Activated CD4-positive, alpha-beta T cell treated with anti-CD3 and anti-CD28 coated beads, Interleukin-2, Interleukin-4, amounts not matched to agents 100 ng/mL and 50 ng/mL, durations not matched to agents 16 hours and 8 hours (primary cell): ENCODE measurements around the gene PAXIP1.
A peak's percentile ranks its signal among the peaks of the same experiment; 100 is the strongest.
"Not testable (repeated sequence)": the region's sequence is repeated elsewhere in the genome, so short reads cannot be mapped to it uniquely, and the experiment has no call there.

Experiments
- DNase-seq: peaks from one replicate; pipeline ENCODE4 v3.0.0-alpha.2; 2020; ENCODE audit warnings: low spot score

PAXIP1 gene

DNA sequence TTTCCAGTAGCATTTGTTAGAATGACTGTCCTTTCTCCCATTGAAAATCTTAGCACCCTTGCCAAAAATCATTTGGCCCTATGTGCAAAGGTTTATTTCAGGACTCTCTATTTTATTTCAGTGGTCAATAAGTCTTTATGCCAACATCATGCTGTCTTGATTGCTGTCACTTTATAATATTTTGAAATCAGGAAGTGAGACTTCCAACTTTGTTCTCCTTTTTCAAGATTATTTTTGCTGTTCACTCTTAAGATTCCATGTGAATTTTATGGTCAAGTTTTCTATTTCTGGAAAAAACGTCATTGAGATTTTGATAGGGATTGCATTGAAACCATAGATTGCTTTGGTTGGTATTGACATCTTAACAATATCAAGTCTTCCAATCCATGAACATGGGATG, 65.1 kb downstream of the PAXIP1 start:
- no peak for DNase-seq

DNA sequence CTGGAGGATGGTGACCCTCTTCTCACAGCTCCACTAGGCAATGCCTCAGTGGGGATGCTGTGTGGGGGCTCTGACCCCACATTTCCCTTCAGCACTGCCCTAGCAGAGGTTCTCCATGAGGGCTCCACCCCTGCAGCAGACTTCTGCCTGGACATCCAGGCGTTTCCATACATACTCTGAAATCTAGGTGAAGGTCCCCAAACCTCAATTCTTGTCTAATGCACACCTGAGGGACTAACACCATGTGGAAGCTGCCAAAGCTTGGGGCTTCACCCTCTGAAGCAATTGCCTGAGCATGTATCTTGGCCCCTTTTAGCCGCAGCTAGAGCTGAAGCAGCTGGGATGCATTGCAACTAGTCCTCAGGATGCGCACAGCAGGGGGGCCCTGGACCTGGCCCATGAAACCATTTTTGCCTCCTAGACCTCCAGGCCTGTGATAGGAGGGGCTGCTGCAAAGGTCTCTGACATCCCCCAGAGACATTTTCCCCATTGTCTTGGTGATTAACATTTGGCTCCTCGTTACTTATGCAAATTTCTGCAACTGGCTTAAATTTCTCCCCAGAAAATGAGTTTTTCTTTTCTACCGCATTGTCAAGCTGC, 68.5 kb downstream of the PAXIP1 start:
- DNase-seq: not testable (repeated sequence)

DNA sequence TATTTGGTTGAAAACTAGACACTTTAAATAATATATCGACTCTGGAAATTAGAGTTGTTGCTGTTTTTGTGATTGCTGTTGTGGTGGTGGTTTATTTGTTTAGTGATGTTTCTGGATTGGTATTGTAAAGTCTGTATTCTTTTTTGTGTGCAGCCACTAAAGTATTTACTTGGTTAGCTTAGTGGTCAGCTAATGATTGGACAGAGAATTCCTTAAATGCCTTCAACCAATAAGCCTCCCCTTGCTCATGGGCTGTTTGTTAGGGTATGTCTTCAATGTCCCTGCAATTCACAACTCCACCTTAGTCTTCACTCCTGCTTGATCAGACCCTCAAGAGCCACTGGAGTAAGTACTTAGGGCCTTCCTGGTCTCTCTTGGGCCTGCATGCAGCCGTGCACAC, 71.0 kb downstream of the PAXIP1 start:
- DNase-seq: no peak

DNA sequence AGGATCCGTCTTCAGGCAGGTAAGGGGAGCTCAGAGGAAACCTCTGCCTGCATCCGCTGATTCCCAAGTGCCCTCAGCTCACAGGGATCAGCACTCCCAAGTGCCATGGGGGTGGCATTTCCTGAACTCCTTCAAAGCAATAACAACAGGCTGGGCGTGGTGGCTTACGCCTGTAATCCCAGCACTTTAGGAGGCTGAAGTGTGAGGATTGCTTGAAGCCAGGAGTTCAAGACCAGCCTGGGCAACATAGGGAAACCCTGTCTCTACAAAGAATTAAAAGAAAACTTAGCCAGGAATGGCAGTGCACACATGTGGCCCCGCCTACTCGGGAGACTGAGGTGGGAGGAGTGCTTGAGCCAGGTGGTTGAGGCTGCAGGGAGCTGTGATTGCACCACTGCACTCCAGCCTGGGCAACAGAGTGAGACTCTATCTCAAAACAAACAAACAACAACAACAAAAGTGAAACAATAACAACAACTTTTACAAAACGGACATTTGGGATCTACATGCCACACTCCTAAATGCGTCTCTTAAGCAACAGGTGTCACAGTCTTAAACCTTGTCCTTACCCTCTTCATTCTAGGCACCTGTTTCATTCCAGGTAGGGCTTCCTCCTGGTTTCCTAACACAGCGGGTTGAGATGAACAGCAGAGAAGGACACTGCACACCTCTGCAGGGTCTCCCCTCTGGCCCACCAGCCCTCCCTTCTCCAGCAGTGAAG, 73.8 kb downstream of the PAXIP1 start:
- no peak for DNase-seq

DNA sequence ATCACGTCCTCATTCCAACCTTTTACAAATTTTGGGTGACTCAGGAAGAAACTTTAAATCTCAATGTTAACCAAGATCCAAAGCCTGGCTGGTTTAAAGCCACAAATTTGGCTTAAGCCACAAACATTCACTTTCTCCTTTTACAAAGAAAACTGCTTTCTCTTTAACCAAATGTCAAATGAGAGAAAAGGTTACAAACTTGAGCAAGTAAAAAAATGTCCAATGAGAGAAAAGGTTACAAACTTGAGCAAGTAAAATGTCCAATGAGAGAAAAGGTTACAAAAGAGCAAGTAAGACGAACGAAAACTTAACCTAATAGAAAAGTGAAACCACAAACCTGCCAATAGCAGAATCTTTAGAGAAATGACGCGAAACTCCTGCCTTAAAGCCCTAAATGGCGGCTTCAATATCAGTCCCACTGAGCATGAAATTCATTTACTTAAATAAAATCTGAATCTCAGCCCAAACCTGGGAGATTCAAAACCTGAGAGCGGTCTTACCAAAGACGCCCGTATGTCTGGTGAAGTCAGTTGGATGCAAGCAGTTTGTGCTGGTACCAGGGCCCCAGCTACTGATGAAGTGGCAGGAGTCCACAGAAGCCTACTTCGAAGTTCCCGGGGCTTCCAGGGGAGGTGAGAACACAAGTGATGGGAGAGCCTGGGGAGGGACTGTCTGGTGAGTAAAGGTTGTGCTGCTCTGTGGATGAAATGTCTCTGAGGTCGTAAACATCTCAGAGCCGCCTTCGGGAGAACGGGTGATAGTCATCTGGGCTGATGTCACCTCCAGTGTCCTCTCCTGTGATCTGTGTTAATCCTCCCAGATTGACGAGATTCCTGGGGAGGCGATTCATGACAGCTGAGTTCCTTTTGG, 74.6 kb downstream of the PAXIP1 start:
- DNase-seq: peak; percentile 91

DNA sequence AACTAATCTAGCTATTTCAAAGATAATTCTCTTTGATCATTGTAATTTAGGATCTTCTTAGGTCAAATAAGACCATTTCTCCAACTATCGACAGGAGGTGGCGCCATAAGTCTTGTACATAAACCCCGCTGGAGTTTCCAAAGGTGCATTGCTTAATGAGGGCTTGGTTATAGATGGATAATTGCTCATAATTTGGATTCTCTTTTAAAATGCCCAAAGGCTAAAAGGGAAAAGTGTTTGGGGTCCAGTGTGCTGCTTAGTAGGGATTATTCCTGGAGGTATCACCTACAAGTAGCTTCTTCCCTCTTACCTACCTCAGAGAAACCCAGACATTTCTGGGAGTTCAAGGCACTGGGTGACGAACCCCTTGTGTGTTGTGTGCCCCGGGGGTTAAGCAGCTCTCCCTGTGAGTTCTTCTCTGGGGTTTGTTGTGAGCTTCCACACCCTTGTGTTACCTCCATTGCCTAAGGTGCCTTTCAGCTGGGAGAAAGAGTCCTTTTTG, 75.2 kb downstream of the PAXIP1 start:
- peak; percentile 78 for DNase-seq

DNA sequence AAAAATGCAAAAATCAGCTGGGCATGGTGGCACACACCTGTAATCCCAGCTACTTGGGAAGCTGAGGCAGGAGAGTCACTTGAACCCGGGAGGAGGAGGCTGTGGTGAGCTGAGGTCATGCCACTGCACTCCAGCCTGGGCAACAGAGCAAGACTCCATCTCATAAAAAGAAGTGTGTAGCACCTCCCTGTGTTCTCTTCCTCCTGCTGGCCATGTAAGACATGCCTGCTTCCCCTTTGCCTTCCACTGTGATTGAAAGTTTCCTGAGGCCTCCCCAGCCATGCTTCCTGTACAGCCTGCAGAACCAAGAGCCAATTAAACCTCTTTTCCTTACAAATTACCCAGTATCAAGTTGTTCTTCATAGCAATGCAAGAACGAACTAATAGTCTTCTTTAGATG, 80.5 kb downstream of the PAXIP1 start:
- not testable (repeated sequence) for DNase-seq

DNA sequence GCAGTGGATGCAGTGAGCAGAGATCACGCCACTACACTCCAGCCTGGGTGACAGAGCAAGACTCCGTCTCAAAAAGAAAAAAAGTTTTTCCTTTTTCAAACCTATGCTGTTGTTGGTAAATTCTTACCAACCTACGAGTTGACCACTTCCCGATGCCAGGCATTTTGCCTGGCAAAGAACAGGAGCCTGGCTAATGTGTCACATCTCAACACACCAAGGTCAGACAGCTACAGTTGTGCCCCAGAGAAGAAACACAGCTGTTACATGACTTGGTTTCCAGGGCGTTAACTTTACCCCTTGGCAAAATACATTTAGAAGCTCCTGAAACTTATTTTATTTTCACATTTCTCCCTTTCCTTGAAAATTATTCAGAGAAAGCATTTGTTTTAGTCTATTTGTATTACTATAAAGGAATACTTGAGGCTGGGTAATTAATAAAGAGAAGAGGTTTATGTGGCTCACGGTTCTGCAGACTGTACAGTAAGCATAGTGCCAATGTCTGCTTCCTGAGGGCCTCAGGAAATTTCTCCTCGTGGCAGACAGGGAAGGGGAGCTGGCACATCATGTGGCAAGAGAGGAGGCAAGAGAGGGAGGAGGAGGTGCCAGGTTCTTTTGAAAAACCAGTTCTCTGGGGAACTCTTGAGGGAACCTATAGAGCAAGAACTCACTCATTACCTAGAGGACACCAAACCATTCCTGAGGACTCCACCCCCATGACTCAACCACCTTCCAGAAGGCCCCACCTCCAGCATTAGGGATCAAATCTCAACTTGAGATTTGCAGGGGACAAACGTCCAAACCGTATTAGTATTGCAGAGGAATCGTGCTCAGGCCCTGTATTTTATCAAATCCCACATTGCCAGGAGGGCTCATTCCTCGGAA, 83.3 kb downstream of the PAXIP1 start:
- DNase-seq: no peak

DNA sequence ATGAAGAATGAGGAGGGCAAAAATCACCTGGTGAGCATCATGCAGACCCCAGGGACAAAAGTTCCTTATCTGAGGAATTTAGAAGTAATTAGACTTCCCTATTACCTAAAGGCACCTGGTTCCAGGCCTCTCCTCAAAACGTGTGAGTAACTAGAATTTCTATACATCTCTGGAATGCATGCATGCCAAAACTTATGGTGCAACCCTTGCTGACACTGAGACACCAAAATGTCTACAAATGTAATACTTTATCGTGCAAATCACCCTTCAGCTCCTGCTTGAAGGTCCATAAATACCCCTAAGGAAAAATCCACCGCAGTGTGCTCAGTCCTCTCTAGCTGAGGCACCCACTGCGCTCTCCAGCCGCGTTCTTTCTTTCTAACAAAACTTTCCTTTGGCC, 84.2 kb downstream of the PAXIP1 start:
- no peak for DNase-seq

DNA sequence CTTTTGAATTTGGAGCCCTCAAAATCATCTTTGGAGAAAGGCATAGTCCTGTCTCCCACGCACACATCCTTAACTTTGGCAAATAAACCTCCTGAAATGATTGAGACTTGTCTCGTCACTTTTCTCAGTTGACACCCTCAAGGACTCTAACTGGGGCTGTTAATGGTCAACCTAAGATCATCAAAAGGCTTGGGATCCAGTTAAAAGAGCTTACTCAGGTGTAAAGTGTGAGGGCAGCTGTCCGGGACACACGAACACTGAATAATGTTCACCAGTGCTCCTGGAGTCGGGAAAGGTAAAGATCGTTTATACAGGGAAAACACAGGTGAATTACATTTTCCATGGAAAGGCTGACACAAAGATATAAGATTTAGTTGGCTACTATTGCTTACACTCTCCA, 84.7 kb downstream of the PAXIP1 start:
- no peak for DNase-seq

DNA sequence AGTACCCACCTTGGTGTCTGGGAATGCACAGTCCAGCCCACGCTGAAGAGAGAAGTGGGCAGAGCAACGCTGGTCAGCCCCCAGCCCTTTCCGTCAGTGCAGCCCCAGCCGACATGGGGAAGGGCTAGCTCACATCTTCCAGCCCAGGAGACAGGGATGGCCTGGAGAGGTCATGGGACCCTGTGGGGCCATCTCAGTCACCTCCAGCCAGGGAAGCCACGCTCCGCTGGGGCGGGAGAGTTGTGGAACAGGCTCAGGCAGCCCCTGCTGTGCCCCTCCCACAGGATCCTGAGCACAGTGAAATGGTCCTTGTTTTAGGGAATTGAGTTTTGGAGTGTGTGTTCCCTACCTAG, 85.1 kb downstream of the PAXIP1 start:
- no peak for DNase-seq

DNA sequence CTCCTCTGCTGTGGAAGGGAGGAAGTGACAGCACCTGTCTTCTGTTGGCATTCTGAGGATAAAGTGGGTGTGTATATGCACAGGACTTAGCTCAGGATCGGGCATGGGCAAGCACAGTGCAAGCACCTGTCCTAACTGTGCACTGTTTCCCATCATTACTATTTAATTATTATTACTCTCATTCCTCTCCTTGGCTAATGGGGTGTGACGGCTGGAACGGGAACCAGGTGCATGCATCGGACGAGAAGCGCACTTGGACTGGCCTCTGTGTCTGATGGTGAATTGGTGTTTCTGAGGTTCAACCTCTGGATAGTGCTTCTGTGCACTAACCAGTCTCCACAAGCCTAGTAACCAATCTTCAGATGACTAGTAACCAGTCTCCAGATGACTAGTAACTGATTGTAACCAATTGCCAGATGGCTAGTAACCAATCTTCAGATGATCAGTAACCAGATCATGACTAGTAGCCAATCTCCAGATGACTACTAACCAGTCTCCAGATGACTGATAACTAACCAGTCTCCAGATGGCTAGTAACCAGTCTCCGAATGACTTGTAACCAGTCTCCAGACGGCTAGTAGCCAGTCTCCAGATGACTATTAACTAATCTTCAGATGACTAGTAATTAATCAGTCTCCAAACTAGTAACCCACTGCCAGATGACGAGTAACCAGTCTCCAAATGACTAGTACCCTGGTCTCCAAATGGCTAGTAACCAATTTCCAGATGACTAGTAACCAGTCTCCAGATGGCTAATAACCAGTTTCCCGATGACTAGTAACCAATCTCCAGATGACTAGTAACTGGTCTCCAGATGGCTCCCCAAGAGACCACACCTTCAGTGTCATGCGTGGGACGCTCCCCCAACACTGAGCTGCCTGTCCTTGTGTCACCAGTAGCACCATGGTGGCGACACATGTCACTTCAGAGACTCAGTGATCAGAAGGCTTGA, 85.8 kb downstream of the PAXIP1 start:
- DNase-seq: no peak

DNA sequence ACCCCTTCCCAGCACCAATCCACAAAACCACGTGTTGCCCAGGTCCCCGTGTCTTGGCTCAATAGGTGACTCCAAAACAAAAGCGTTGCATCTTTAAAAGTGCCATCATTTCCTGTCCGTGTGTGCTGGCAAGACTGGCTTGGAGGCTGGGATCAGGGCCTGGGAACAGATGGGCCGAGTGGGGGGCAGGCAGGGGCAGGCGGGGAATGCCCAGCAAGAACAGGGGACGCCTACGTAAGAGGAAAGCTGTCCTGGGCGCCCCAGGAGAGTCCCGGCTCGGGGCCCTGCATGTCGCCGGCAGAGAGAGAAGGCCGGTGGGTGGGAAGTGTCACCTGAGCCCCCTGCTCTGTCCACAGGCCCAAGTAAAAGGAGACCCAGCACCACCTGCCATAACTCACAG, 86.5 kb downstream of the PAXIP1 start:
- DNase-seq: no peak

DNA sequence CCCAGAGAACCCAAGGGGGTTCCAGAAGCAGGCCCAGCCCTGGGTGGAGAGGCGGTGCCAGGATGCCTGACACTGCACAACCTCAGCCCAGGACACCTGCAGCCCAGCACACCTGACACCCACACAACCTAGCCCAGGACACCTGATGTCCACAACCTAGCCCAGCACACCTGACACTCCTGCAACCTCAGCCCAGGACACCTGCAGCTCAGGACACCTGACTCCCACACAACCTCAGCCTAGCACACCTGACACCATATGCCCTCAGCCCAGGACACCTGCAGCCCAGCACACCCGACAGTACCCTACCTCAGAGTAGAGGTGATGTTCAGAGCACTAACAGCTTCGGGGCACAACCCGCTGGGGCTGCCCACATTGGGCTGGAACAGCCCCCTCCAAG, 87.3 kb downstream of the PAXIP1 start:
- no peak for DNase-seq

DNA sequence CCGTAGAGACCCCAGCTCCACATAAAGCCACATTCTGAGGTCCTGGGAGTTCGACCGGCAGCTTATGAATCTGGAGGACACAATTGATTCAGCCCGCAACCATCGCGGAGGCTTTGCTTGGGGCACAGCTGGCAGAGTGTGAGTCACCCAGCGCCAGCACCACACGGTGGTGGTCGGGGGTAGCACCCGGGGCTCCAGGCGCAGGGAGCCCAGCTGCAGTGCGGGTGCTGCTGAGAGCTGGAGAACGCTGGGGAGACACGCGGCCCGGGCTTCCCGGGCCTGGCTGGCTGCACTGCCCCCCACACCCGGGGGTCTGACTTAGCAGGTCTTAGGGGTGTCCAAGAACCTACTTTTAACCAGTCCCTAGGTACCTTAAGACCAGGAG, 87.9 kb downstream of the PAXIP1 start:
- DNase-seq: no peak

DNA sequence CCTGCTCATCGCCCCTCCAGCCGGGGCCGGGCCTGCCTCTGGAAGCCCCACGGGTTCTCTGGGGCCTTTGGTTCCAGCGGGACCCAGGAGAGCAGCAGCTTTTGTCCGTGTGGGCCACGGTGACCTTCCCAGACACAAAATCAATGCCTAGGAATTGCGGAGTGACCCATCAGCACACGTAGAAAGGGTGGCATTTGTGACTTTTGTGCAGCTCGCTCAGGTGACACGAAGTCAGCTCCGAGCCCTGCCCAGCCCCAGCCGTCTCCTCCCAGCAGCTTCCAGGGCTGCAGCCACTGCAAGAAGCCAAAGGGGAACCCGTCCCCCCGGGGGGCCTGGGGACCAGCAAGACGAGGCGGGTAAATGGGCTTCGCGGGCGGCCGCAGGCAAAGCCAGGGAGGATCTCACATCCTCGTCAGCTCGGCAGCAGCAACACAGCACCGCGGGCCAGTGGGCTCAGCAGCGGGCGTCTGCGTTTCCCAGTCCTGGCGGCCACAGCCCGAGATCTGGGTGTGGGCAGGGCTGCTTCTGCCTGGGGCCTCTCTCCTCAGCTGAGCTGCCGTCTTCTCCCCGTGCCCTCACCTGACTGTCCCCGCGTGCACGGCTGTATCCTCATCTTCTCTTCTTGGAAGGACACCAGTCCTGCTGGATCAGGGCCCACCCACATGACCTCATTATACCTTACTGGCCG, 88.5 kb downstream of the PAXIP1 start:
- no peak for DNase-seq

DNA sequence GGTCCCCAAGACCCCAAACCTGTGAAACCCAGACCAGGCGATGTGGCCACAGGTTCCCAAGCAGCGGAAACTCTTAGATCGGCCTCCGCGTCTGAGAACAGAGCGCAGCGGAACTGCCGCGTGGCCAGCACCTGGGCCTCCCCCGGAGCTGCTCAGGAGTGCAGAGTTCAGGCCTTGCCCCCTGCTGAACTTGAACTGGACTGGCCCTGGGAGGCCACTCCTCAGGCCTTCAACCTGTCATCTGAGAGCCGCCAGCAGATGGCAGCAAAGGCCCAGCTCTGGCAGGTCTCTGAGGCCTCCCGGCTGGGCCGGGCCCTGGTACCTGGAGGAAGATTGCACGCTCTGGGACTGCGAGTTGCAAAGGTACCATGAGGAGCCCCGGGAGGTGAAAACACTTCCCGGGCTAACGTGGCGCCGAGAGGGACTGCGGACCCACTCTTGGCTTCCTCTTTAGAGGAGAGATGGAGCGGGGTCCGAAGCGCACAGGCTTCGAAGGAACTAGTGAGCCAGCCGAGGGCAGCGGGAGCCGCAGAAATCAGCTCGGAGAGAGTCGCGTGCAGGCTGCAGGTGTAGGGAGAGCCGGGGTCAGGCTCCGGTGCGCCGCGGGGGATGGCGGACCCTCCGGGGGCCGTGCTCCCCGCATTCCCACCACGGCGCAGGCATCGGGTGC, 89.2 kb downstream of the PAXIP1 start:
- DNase-seq: peak; percentile 90

DNA sequence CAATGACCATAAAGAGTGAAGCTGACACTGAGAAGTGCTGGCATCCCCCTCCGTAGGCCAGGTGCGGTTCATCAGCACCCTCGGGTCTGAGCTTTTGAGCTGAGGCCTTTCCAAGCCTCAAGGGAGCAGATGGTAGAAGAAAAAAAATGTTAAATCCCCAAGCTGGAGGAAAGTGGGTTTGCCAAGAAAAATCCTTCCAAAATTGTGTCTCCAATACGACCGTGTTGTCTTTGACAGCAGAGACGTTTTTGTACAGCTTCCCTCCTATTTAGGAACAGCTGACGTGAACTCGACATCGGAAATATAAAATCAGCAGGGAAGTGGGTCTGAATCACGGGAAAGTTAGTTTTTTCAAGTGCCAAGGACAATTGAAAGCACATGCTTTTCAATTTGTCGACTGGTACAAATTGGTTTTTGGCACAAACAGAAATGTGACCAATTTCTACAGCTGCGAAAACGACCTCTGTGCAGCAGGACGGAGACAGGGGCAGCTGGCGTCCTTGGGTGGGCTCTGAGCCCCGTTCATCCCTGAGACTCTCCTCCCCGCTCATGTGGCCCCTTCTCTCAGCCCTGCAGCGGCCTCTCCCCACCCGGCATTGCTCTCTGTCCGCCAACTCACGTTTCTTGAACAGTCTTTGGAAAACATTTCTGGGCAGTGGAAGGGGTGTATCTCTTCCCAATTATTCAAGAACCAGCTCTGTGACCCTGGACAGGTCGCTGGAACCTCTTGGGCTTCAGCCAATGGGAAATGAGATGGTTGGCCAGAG, 89.9 kb downstream of the PAXIP1 start:
- no peak for DNase-seq
